ENCODE results near the gene SFRP2.
A peak's percentile ranks its signal among the peaks of the same experiment; 100 is the strongest.

- TF ChIP-seq EZH2 (IDR thresholded peaks at IDR 0.05; ENCODE audit: low read length, missing control alignments): peak; percentile 34
- TF ChIP-seq CTCF (conservative IDR thresholded peaks at IDR 0.05 in 1 of 2, IDR thresholded peaks at IDR 0.05 in 1 of 2; ENCODE audit: low read depth in 1 of 2, low read length in 2 of 2): no peak
These were observed 29.2 kb downstream of the SFRP2 start, which contains the start of gene RNF175 for GRCh38 chr4:153759407-153760316.
